Pancreas (tissue), 10 donors: Measurements from ENCODE around the gene ATP10D. TPM values are rescaled to one million over a fixed set of nuclear protein-coding genes. Genes with fewer than 3 reads are reported as not detected.

ENCODE experiments used
- ATAC-seq, 4 donors: fragments of 200-7000 bp; cut with Tn5 transposase; one replicate each; pipeline versions ENCODE4 v1.8.0 to v1.9.1; 2020; ENCODE audit warnings: mild to moderate bottlenecking in 4 of 4, moderate library complexity in 4 of 4
- DNase-seq, 6 donors: peaks; one replicate each; pipeline ENCODE4 v3.0.0-alpha.2; 2020
- FAIRE-seq: peaks from 2 replicates; lab custom pipeline; 2012; peaks lifted over from hg19 to GRCh38; lab: Jason Lieb, UNC
- H3K27ac ChIP-seq, 4 donors: fragments of 200-600 bp; sonication (generic); 1 replicate in 3 of 4; 2 replicates in 1 of 4; pipeline versions ENCODE4 v1.5.0 to v1.8.0; 2020
- H3K27me3 ChIP-seq, 4 donors: fragments of 200-600 bp; one replicate each; pipeline ENCODE4 v1.8.0; 2021
- H3K36me3 ChIP-seq, 3 donors: fragments of 200-600 bp; sonication (generic) in 1 of 3; one replicate each; pipeline versions ENCODE4 v1.5.0 to v1.8.0; 2020 to 2021
- H3K4me1 ChIP-seq, 3 donors: fragments of 200-600 bp; one replicate each; pipeline ENCODE4 v1.8.0; 2021
- H3K4me3 ChIP-seq, 4 donors: fragments of 200-600 bp; sonication (generic) in 2 of 4; one replicate each; pipeline versions ENCODE4 v1.5.0 to v1.8.0; 2020 to 2021
- H3K9me3 ChIP-seq, 4 donors: fragments of 200-600 bp; one replicate each; pipeline ENCODE4 v1.8.0; 2021
- CTCF ChIP-seq, 4 donors: fragments of 200-600 bp; sonication (generic) in 3 of 4; IDR thresholded peaks; one replicate each; pipeline versions ENCODE4 v1.5.0 to v1.8.0; 2021; ENCODE audit warnings: antibody characterized with exemption in 4 of 4
- WGBS, 2 donors: extraction: QIAGEN DNeasy Blood & Tissue Kit; methylation state at CpG; one replicate each; pipeline ENCODE4 v1.1.7; 2013; 5-methylcytosine and 5-hydroxymethylcytosine counted together
- intact Hi-C, 3 donors: fragments of 100-400 bp; cut with DNase I; formaldehyde crosslinking; loops; one replicate each; pipeline versions ENCODE4 v1.11.1 to v1.14.2; 2022
- polyA plus RNA-seq, 2 donors: library from polyadenylated mRNA; stranded (reverse); fragments of 200-250 nt; gene quantifications; one replicate each; pipeline ENCODE4 v1.2.3, GENCODE V29; 2013
- total RNA-seq, 6 donors: library from RNA; stranded (reverse); fragmentation: NEBNext Ultra II Directional in 4 of 6; extraction: Animal tissue kit (Norgen Biotek cat#: 25700) in 4 of 6; gene quantifications; one replicate each; pipeline versions ENCODE4 v1.2.1 to v1.2.4, GENCODE V29; 2021 to 2023
- donor health status: healthy with polysubstance abuse.
- donor health status: DM: no; HTN: no; CAD: no; lungs with moderate emphysema.
- donor health status: DM: no; HTN: no; CAD: no.
- donor health status: control.
- donor health status: control.
- donor health status: Bipolar disorder and iron deficiency.
- donor health status: DM: yes; HTN: yes; CAD: no.
- donor health status: DM: no; HTN: no; CAD: no.
- donor health status: DM: no; HTN: no; CAD: no.
- donor health status: DM: yes; HTN: yes; CAD: no.

ATP10D gene
- total and polyA plus RNA-seq, 8 donors, result 2.1 to 20.5 (median 7.5) TPM

GRCh38 chr4:47475411-47475810 is 9.7 kb upstream of the ATP10D start:
- intact Hi-C loops, result no loop called here
- H3K27ac ChIP-seq, result no peak overlapping the region
- no peak for TF ChIP-seq CTCF (IDR thresholded peaks at IDR 0.05)
- DNase-seq (no peak), FAIRE-seq (no peak), ATAC-seq (peak in 1 of 4 donors; percentile 29)
- H3K36me3 ChIP-seq, result no peaks in the 10 kb centered on the region
- no peaks in the 10 kb centered on the region for H3K4me1 ChIP-seq
- H3K27me3 ChIP-seq, result no peaks in the 10 kb centered on the region
- H3K9me3 ChIP-seq, result no peaks in the 10 kb centered on the region
- 58 to 70% methylated on average over 1 of the region's 1 CpG for WGBS, 2 donors
- H3K4me3 ChIP-seq, result no peak overlapping the region

GRCh38 chr4:47478804-47479203 is 6.3 kb upstream of the ATP10D start:
- Histone ChIP-seq H3K36me3 (no peaks in the 10 kb centered on the region), H3K4me3 (no peak overlapping the region), H3K27me3 (no peaks in the 10 kb centered on the region), H3K27ac (no peak overlapping the region), H3K9me3 (no peaks in the 10 kb centered on the region), H3K4me1 (no peaks in the 10 kb centered on the region)
- TF ChIP-seq CTCF (IDR thresholded peaks at IDR 0.05), result no peak
- intact Hi-C loops, result no loop called here
- FAIRE-seq (no peak), DNase-seq (no peak), ATAC-seq (no peak)
- WGBS, 2 donors, result 81 to 91% methylated on average over 4 of the region's 4 CpGs

DNA sequence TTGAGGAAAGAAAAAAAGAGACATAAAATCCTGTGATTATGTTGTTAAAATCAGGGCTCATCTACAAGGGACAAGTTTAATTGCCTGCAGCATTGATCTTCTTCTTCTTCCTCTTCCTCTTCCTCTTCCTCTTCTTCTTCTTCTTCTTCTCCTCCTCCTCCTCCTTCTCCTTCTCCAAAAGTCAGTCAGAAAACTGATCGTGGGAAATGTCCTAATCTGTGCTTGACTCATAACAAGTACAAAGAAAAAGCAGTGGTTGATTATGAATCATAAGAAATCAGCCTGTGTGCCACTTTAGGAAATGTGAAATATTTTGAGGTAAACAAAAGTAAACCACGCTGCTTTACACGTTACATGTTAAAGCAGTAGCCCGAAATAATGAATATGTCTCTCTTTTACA is 2.7 kb upstream of the ATP10D start:
- Histone ChIP-seq H3K27me3 (no peaks in the 10 kb centered on the region), H3K4me3 (no peak overlapping the region), H3K4me1 (peaks cover 0 to 10% (median 0%) of the 10 kb centered on the region in 3 donors), H3K27ac (no peak overlapping the region), H3K36me3 (no peaks in the 10 kb centered on the region), H3K9me3 (no peaks in the 10 kb centered on the region)
- DNase-seq, result no peak
- no peak for ATAC-seq
- no peak for FAIRE-seq
- 61 to 81% methylated on average over 4 of the region's 4 CpGs for WGBS, 2 donors
- TF ChIP-seq CTCF (IDR thresholded peaks at IDR 0.05), result no peak
- intact Hi-C loops, result no loop called here

DNA sequence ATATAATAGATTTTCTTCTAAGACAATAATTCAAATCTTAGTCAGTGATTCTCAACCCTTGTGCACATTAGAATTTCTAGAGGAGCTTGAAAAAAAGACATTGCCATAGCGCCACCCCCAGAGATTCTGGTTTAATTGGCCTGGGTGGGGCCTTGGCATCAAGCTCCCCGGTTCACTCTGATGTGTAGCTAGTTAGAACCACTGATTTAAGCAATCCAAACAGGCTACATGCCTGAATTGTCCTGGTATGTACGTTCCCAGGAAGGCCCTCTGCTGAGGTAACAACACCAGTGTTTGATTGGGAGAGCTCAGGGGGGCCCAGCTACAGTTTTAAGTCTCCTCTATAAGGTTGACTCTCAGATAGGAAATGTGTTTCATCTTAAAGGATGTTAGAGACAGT is 1.3 kb upstream of the ATP10D start:
- 79 to 84% methylated on average over 3 of the region's 3 CpGs for WGBS, 2 donors
- DNase-seq, result no peak

More for the DNA sequence above, 1.3 kb upstream of the ATP10D start:
- H3K27ac ChIP-seq, result no peak overlapping the region
- no peak for TF ChIP-seq CTCF (IDR thresholded peaks at IDR 0.05)
- intact Hi-C loops, result no loop called here
- no peak for FAIRE-seq
- H3K9me3 ChIP-seq, result no peaks in the 10 kb centered on the region
- ATAC-seq, result no peak
- peaks cover 0 to 10% (median 0%) of the 10 kb centered on the region in 3 donors for H3K4me1 ChIP-seq
- H3K4me3 ChIP-seq, result no peak overlapping the region
- no peaks in the 10 kb centered on the region for H3K36me3 ChIP-seq
- no peaks in the 10 kb centered on the region for H3K27me3 ChIP-seq
